Urinary bladder (tissue), 4 donors: ENCODE data around the gene EXOC3L1. TPM values are rescaled to one million over a fixed set of nuclear protein-coding genes. Genes with fewer than 3 reads are reported as not detected.

Source experiments
- DNase-seq: peaks from one replicate; pipeline ENCODE4 v3.0.0-alpha.2; 2015; ENCODE audit errors: extremely low spot score
- H3K27ac ChIP-seq: one replicate; pipeline ENCODE4 v1.5.1; 2013; ENCODE audit warnings: low read depth, mild to moderate bottlenecking, moderate library complexity
- H3K36me3 ChIP-seq: one replicate; pipeline ENCODE4 v1.6.1; 2013; ENCODE audit warnings: mild to moderate bottlenecking, moderate library complexity; ENCODE audit not compliant: insufficient read depth
- H3K4me1 ChIP-seq: one replicate; pipeline ENCODE4 v1.6.1; 2013; ENCODE audit warnings: mild to moderate bottlenecking, moderate library complexity; ENCODE audit not compliant: insufficient read depth
- H3K4me3 ChIP-seq: one replicate; pipeline ENCODE4 v1.5.1; 2013; ENCODE audit warnings: low read depth, low read length
- WGBS: extraction: QIAGEN DNeasy Blood & Tissue Kit; methylation state at CpG from one replicate; pipeline ENCODE4 v1.1.7; 2013; 5-methylcytosine and 5-hydroxymethylcytosine counted together
- polyA plus RNA-seq: library from polyadenylated mRNA; stranded (reverse); fragments of 200-250 nt; gene quantifications from one replicate; pipeline ENCODE4 v1.2.3, GENCODE V29; 2013
- total RNA-seq: library from RNA; depleted of rRNA; stranded (reverse); fragments of >200 nt; gene quantifications from one replicate; pipeline ENCODE4 v1.2.3, GENCODE V29; 2014
- donor health status: healthy with polysubstance abuse.
- donor health status: healthy.

EXOC3L1 gene
- total and polyA plus RNA-seq, 2 donors = 3.4 to 3.7 TPM

DNA sequence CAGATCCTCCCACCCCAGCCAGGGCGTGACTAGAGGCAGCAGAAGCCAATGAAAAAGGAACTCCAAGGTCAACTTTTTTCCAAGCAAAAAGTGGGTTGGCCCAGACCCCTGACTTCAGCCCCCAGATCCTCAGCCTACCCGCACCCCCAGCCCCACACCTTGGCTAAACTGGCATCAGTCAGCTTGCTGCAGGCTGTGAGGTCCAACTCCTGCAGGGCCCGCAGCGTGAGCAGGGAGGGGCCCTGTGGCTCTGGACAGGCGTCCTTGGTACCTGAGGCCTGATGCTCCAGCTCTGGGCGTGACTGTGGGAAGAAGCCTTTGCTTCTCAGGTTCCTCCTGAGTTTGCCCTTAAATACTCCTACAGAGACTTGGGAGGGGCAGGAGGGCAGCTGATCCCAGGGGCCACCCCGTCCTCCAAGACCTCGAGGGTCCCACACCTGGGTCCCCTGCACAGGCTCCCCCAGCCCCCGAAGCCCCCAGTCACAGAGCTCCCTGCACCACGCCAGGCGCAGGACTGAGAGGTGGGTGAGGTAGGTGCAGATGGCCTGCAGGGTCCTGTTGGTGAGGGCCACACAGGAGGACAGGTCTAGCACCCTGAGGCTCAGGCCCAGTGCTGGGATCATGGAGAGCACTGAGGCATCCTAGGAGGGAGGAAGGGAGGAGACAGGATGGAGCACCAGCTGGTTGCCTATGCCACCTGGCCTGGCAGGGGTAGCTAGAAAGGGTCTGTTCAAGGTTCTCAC, 18.4 kb upstream of the EXOC3L1 start:
- Histone ChIP-seq H3K4me3 (no peak overlapping the region), H3K4me1 (no peaks in the 10 kb centered on the region), H3K27ac (no peak overlapping the region), H3K36me3 (no peaks in the 10 kb centered on the region)
- no peak for DNase-seq
- WGBS = 93% methylated on average over 11 of the region's 11 CpGs

- no peak overlapping the region for H3K27ac ChIP-seq
- H3K4me1 ChIP-seq = no peaks in the 10 kb centered on the region
- WGBS = 74% methylated on average over 21 of the region's 21 CpGs
- H3K36me3 ChIP-seq = peaks cover 5% of the 10 kb centered on the region
- H3K4me3 ChIP-seq = no peak overlapping the region
- no peak for DNase-seq
These were observed 17.5 kb upstream of the EXOC3L1 start for GRCh38 chr16:67207249-67208091.

- Histone ChIP-seq H3K4me3 (no peak overlapping the region), H3K27ac (no peak overlapping the region), H3K4me1 (no peaks in the 10 kb centered on the region), H3K36me3 (peaks cover 5% of the 10 kb centered on the region)
- WGBS = 92% methylated on average over 3 of the region's 3 CpGs
- DNase-seq = no peak
These were observed 16.9 kb upstream of the EXOC3L1 start for GRCh38 chr16:67206838-67207248.

- Histone ChIP-seq H3K27ac (no peak overlapping the region), H3K4me1 (no peaks in the 10 kb centered on the region), H3K36me3 (peaks cover 5% of the 10 kb centered on the region), H3K4me3 (no peak overlapping the region)
- DNase-seq = no peak
- 92% methylated on average over 8 of the region's 8 CpGs for WGBS
These were observed 16.3 kb upstream of the EXOC3L1 start for GRCh38 chr16:67206129-67206837.

DNA sequence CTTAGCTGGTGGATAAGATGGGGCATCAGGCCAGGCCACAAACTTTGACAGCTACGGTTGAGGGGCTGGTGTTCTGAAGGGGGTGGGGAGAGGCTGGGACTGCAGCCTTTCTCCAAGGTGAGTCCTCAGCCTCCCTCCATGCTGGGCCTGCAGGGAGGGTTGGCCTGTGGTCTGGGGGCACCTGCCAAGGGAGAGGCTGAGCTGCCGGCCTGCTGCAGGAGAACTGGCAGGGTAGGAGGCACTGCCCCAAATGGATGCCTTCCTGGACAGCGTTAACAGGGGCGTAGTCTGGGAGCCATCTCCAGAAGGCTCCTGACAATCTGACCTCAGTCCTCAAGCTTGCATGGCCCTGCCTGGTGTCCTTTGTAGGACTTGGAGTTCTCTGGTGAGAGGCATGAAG, 14.1 kb upstream of the EXOC3L1 start:
- WGBS = 82% methylated on average over 4 of the region's 4 CpGs
- peaks cover 5% of the 10 kb centered on the region for H3K36me3 ChIP-seq
- no peak overlapping the region for H3K4me3 ChIP-seq
- no peak for DNase-seq
- no peak overlapping the region for H3K27ac ChIP-seq
- H3K4me1 ChIP-seq = no peaks in the 10 kb centered on the region

- DNase-seq = no peak
- Histone ChIP-seq H3K4me3 (no peak overlapping the region), H3K27ac (no peak overlapping the region), H3K36me3 (peaks cover 5% of the 10 kb centered on the region), H3K4me1 (no peaks in the 10 kb centered on the region)
- WGBS = 88% methylated on average over 23 of the region's 23 CpGs
These were observed 13.1 kb upstream of the EXOC3L1 start for GRCh38 chr16:67202956-67203493.

- Histone ChIP-seq H3K36me3 (peaks cover 5% of the 10 kb centered on the region), H3K27ac (no peak overlapping the region), H3K4me3 (no peak overlapping the region), H3K4me1 (no peaks in the 10 kb centered on the region)
- DNase-seq = no peak
- WGBS = 95% methylated on average over 12 of the region's 12 CpGs
These were observed 12.5 kb upstream of the EXOC3L1 start for GRCh38 chr16:67202426-67202825.

GRCh38 chr16:67201411-67202345, 11.7 kb upstream of the EXOC3L1 start:
- WGBS = 94% methylated on average over 40 of the region's 40 CpGs
- Histone ChIP-seq H3K36me3 (peaks cover 5% of the 10 kb centered on the region), H3K4me3 (no peak overlapping the region), H3K27ac (no peak overlapping the region), H3K4me1 (no peaks in the 10 kb centered on the region)
- no peak for DNase-seq

DNA sequence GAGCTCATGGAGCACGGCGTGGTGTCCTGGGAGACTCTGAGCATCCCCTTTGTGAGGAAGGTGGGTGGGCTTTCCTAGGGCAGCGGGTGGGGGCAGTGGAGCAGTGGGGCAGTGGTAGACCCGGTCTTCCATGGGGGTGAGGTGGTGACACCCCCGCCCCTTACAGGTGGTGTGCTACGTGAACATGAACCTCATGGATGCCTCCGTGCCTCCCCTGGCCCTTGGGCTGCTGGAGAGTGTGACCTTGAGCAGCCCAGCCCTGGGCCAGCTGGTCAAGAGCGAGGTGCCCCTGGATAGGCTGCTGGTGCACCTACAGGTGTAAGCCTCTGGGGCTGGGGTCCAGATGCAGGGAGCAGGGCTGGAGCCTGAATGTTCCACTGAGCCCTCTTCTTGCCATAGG, 10.6 kb upstream of the EXOC3L1 start:
- Histone ChIP-seq H3K4me1 (no peaks in the 10 kb centered on the region), H3K4me3 (no peak overlapping the region), H3K36me3 (peaks cover 6% of the 10 kb centered on the region), H3K27ac (no peak overlapping the region)
- no peak for DNase-seq
- 92% methylated on average over 8 of the region's 8 CpGs for WGBS

GRCh38 chr16:67199808-67200198, 9.9 kb upstream of the EXOC3L1 start:
- Histone ChIP-seq H3K4me3 (no peak overlapping the region), H3K4me1 (no peaks in the 10 kb centered on the region), H3K27ac (no peak overlapping the region), H3K36me3 (peaks cover 9% of the 10 kb centered on the region)
- DNase-seq = no peak
- 29% methylated on average over 22 of the region's 22 CpGs for WGBS

DNA sequence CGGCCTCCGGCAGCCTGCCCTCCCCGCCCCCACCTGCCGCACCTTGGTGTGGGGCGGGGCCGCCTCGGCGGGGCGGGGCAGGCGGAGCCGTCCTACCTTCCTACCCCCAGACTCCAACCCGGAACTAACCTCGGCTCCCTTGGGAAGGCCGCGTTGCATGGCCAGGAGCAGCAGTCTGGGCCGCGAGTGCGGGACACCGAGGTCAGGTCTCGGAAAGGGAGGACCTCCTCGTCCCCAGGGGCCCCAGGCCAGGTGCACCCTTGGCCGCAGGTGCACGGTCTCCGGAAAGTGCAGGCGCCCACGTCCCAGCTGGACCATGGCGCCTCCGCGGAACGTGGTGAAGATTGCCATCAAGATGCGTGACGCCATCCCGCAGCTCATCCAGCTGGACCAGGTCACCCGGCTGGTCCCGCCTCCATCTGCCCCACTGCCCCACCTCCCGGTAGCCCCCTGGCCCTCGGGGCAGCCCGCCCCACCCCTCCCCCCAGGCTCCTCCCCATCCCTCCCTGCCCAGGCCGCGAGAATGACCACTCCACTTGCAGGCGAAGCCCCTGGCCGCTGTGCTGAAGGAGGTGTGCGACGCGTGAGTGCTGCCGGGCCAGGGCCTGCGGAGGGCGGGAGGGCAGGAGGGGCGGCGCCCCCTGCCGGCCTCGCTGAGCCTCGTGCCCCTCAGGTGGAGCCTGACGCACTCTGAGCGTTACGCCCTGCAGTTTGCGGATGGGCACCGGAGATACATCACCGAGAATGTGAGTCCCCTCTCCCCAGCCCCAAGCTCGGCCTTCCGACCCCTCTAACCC, 9.3 kb upstream of the EXOC3L1 start, which contains the start of gene ELMO3:
TSS of gene ELMO3 (plus strand) at position 121 of the 797 bp plus-strand sequence. CDS start at position 317, 196 bp downstream.
- 39% methylated on average over 61 of the region's 61 CpGs for whole genome bisulfite sequencing
- no peak for DNase-seq
- Histone ChIP-seq H3K4me3 (peak within 1 kb of the TSS; percentile 8), H3K4me1 (no peaks in the 10 kb centered on the region), H3K27ac (peak within 1 kb of the TSS; percentile 49), H3K36me3 (peaks cover 11% of the 10 kb centered on the region)

GRCh38 chr16:67198238-67198734, 8.3 kb upstream of the EXOC3L1 start:
- Histone ChIP-seq H3K4me3 (no peak overlapping the region), H3K36me3 (peaks cover 12% of the 10 kb centered on the region), H3K4me1 (no peaks in the 10 kb centered on the region), H3K27ac (peak overlapping the region; percentile 49)
- 54% methylated on average over 12 of the region's 12 CpGs for WGBS
- DNase-seq = no peak
